Right lobe of liver (tissue), 4 donors: ENCODE measurements around the gene ADAMTS6.

ENCODE experiments used
- CTCF ChIP-seq, 4 donors: fragments of 200-600 bp in 3 of 4; fragments of 450-650 bp in 1 of 4; IDR thresholded peaks; one replicate each; pipeline versions ENCODE4 v1.5.1 to v1.8.0; 2016 to 2022; ENCODE audit warnings: antibody characterized with exemption in 4 of 4, mild to moderate bottlenecking in 2 of 4
- POLR2A ChIP-seq: fragments of 450-650 bp; IDR thresholded peaks from one replicate; pipeline ENCODE4 v1.6.1; 2017; ENCODE audit warnings: antibody characterized with exemption, mild to moderate bottlenecking
- donor health status: DM: no; HTN: no; CAD: no.
- donor health status: DM: no; HTN: no; CAD: no.
- donor health status: DM: no; HTN: yes; CAD: no.

- peak; percentile 37 to 57 (median 57) for TF ChIP-seq CTCF (IDR thresholded peaks at IDR 0.05)
- no peak for TF ChIP-seq POLR2A
Measured at GRCh38 chr5:65213921-65214525, 267.7 kb downstream of the ADAMTS6 start.
